Medulla oblongata (tissue), 1 donor: ENCODE data around the gene FCMR.
"Not testable (repeated sequence)": the region's sequence is repeated elsewhere in the genome, so short reads cannot be mapped to it uniquely, and the experiment has no call there.

Source experiments
- DNase-seq: peaks from one replicate; pipeline ENCODE4 v3.0.0-alpha.2; 2015; ENCODE audit errors: extremely low spot score

FCMR gene

DNA sequence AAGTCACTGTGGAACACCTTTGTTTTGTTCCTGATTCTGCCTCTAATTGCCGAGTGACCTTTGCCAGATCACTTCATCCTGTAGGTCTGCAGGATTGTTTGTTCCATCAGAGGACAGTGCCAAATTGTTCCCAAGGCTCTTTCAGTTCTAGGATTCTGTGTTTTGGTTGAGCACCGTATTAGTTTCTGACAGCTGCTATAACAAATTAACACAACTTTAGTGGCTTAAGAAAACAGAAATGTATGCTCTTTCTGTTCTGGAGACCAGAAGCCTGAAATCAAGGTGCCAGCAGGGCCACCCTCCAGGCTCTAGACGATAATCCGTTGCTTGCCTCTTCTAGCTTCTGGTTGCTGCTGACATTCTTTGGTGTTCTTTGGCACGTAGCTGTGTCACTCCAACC lies 27.9 kb upstream of the FCMR start:
- DNase-seq = no peak

DNA sequence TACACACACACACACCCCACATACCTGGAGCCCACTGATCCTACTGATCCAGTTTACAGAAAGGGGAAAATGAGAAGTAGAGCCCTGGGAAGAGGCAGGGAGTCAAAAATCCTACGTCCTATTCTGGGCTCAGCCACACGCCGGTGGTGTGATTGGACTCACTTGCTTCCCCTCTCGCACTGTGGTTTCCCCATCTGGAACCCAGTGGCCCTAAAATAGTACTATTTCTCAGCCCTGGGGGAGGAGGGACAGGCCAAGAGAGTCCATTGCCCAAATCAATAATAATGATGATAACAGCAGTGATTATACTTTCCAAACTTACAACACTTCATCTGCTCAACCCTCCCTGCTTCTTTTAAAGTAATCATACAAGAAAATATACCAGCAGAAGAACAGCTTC lies 27.5 kb upstream of the FCMR start:
- peak; percentile 75 for DNase-seq

DNA sequence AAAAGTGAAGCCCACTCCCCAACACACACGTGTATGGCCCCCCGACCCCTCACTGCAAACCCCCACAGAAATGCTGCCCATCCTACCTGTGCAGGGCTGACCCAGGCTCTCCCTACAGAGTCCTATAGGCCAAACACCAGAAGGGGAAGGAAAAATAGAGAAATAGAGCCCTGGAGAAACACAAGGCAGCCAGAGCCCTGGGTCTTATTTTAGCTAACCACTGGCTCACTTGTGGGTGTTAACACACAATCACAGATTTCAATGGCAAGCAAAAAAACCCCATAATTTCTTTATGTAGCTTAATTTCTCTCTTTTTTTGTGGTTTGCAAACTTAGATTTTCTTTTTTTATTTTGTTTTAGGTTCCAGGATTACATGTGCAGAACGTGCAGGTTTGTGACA lies 25.5 kb upstream of the FCMR start:
- DNase-seq = peak; percentile 42

DNA sequence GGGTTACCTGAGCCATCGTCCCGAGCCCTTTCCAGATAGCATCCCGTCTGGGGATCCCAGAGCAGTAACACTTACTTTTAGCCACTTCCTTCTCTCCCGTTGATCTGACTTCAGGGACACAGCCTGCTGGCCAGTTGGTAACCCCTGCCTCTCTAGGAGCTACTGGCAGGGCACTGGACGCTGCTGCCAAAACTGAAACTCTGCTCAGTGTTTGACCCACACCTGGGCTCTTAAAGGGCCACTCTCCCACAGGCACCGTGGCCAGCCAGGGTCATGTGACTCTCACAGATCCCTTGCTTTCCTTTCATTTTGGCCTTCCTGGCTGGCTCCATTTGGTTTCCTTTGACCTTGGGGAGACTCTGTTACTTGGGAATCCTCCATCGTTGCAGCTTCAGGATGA lies 24.5 kb upstream of the FCMR start, which contains the start of gene PIGR:
Gene PIGR (minus strand): TSS at position 206 of the 400 bp plus-strand sequence. CDS start 5,935 bp downstream, outside the sequence.
- no peak for DNase-seq

DNA sequence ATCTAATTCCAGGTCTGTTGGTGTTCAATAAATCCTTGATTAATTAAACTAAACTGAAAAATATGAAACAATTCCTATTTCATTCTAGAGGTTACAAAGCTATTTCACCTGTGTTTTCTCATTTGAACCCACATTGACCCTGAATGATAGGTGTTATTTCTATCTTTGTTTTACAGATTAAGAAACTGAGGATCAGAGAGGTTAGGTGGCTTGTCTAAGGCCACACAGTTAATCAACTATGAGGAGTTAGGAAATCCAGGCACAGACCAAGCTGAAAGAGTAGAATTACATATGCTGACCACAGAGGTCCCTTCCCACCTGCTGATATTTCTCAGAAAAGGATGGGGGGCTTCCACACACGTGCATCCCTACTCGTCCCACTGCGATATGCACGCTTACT lies 24.0 kb upstream of the FCMR start:
- no peak for DNase-seq

DNA sequence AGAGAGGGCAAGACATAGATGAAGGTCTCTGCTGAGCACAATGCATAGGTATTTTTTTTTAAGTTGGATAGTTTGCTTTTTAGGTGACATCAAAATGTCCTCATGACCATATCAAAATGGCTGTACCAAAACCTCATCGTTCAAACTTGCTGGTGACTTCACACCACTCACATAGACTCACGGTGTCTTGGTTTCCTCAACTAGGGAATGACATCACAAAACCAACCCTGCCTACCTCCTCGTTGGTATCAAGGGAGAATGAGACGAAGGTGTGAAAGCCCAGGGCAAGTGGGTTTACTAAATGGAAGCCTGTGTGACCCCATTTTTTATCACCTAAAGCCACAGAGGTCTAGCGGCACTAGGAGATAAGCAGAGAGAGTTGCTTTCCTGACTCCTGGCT lies 23.0 kb upstream of the FCMR start:
- DNase-seq = no peak

DNA sequence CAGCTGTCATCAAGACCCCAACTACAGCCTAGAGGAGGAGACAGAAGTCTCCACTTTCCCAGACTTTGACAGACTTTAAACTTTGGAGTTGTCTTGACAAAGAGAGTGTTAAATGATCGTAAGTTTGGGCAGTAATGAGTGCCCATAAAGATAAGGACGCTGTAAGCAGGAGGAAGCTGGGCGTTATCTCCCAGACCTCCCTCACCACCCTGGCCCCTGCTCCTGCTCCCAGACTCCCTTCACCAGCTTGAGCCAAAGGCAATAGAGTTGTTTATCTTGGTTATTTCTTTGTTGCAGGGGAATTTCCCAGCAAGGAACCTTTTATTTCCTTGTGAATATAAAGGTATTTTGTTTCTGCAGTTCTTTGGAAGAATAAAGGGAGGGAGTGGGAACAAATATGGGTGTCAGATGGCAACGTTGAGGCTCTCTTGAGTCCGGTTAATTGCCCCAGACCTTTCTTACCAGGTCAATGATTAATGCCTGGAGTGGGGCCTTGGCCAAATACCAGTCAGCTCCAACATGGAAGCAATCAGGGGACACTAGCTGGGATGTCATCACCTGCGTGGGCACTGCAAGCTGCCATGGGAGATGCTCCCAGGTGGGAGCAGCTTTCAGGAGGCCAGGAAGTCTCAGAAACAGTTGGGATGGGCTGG lies 20.2 kb upstream of the FCMR start:
- no peak for DNase-seq

DNA sequence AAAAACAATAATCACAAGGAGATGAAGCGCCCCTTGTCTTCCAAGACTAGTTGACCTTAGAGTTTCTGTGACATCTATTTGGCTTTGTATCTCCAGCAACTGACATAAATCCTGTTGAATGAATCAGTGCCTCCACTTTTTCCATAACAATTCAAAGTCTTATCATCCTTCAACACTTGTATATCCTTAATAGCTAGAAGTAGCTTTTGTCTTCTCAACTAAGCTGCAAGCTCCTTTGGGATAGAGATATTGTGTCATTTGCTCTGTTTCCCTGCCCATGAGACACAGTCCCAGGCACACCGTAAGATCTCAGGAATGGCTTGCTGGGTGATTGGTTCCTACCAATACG lies 18.8 kb upstream of the FCMR start:
- no peak for DNase-seq

DNA sequence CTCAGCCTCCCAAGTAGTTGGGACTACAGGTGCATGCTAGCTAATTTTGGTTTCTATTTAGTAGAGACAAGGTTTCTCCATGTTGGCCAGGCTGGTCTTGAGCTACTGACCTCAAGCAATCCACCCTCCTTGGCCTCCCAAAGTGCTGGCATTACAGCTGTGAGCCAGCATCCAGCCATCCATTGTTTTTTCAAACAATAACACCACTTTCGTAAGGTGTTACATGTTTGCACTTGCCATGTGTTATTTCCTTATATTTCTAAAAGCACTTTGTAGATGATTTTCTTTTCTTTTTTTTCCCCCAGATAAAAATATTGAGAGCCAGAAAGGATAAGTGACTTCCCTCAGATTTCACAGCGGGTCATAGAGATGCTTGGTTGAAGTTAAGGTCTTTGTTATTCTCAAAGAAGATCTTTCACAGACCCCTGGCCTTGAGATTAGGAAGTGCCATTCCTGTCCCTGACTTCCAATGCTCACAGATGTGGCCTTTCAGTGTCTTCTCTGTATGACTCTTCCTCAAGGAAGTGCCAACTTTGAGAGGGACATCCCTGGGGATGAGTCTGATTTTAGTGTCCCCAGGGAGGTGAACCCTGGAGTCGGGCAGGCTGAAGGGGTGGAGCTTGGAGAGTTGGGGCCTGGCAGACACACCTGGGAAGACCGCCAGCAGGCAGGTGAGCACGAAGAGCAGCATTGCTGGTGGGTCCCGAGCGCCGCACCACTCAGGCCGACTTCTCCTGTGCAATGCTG lies 18.3 kb upstream of the FCMR start:
- DNase-seq = no peak

DNA sequence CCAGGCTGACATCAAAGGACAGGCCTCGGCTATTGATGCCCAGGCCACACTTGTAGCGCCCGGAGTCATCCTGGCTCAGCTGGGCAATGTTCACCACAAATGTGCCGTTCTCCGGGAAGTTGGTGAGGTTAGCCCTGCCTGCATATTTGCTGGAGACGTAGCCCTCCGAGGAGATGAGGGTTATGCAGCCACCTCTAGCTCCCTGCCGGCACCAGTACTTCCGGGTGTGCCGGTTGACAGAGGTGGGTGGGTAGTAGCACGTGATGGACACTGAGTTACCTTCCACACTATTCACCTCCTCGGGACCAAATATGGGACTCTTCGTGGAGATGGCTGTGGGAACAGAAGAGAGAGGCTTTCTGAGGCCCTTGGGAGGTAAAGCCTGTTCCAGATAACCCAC lies 17.4 kb upstream of the FCMR start:
- no peak for DNase-seq

DNA sequence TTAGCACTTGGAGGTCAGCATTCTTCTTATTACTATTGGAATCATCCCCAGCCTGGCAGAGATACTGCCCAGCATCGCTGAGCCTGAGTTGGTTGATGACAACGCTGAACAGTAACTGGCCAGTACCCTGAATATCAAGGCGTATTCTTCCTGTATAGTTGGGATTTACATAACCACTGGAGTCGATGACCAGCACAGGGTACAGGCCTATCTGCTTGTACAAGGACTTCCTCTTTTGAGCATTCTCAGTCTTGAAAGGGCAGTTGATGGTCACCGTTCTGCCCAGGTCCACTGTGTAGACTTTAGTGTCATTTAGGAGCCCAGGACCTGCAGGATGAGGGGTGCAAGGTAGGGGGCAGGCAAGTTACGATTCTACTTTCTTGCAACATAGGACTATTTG lies 15.7 kb upstream of the FCMR start:
- DNase-seq = peak; percentile 45

DNA sequence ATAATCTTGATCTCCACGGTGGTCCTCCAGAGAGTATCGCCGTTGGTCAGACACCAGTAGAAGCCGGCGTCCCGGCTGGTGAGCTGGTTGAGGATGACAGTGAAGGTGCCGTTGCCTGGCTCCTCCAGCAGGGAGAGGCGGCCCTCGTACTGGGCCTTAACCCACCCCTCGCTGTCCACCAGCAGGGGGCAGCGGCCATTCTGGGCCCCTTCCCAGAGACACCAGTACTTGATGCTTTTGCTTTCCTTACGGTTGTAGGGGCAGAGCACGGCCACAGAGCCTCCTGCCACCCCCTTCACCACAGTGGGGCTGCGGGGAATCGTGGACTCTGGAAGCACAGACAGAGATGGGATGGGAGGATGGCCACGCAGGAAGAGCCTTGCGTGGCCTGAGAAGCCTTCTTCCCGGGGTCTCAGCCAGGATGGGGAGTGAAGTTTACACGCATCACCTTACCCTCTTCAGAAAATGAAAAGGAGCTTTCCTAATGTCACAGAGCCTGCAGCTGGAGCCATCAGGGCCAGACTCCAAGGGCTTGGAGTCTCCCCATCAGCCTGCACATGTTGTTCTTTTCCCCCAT lies 13.8 kb upstream of the FCMR start:
- no peak for DNase-seq

DNA sequence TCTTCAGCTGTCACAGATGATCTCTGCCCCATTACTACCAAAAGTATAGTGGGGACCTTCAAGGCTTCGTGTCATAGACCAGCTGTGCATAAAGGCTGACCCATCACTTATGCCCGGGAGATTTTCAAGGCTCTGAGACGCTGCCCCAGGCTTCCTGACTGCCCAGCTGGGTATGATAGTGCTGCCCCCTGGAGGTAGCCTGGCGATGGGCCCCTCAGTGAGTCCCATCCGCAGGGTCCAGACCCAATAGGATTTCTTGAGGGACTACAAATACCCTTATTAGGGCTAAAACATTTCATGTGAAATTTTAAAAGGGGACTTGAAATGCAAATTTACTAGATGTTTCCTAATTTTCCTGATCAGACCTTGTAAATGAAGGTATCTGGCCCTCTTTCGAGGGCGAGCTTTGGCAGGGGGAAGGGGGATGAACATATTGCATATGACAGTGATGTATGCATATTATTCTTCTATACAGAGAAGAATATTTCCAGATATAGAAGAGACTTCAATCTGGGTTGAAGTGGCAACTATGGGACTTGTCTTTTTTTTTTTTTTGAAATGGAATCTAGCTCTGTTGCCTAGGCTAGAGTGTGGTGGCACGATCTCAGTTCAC lies 11.7 kb upstream of the FCMR start:
- peak; percentile 24 for DNase-seq

DNA sequence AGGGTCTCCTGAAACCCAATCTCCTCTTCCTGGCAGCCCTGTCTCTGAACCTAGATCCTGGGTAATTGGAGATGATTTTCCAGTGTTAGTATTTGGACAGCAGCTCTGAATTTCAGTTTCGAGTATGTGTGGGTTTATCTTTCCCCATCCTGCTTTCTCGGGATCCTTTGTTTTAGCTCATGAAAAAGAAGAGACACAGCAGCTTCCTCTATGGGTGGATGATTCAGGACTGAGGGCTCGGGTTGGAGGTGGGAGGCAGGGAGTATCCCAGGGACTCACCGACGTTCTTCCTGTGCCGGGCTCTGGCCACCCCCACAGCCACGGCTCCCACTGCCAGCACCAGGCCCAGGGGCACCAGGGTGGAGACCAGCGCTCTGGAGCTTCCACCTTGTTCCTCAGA lies 10.4 kb upstream of the FCMR start:
- no peak for DNase-seq

DNA sequence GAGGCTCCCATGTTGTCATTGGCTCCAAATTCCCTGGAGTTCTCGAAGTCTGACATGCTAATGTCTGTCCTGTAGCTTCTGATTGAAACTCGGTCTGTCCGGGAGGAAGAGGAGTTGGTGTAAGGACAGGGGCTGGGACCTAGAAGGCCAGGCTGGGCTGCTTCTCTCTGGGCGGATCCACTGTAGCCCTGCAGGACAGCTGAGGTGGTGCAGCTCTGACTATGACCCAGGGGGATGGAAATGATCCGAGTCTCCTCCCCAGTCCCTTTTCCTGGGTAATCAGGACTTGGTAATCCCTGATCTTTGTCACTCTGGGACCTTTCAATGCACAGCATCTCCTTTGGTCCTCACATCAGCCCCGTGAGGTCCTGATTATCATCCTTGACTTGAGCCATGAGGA lies 10.0 kb upstream of the FCMR start:
- DNase-seq = no peak

DNA sequence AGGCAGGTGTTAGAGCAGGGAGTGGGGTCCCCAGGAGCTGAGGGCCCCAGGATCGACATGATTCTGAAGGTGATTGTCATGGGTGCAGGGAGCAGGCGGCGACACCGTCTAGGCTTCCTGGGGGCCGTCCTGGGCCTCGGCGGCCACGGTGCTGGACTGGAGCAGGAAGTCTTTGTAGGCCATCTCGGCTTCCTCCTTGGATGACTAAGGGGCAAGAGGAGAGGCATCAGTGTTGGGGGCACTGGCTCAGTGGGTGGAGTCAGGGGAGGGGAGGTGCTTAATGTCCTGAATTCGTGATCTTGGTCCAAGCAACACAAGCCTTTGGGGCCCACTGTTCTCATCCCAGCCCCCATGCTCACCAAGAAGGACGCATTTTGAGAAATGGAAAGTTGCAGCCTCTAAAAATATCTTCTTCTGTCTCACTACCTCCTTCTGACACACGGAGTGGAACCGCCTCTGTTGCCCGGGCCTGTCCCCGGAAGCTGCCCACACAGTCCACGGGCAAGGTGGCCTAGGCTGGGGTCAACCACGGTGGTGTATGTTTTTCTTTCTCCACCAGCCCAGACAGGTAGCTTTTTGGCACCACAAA lies 8.6 kb upstream of the FCMR start:
- peak; percentile 60 for DNase-seq

DNA sequence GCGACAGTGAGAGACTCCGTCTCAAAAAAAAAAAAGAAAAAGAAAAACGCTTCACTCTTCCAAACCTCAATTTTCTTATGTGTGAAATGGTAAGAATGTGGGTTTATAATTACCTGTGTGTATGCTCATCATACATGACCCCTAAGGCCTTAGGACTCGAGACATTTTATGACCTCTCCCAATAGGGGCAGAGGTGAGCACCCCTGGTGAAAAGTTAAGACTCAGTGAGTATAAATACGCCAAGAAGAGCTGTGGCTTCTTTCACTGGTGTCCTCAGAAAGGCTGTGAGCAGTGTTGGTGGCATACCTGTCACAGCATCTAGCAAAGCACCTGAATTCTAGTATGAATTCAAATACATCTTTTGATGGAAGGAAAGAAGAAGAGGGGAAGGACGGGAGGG lies 7.8 kb upstream of the FCMR start:
- no peak for DNase-seq

DNA sequence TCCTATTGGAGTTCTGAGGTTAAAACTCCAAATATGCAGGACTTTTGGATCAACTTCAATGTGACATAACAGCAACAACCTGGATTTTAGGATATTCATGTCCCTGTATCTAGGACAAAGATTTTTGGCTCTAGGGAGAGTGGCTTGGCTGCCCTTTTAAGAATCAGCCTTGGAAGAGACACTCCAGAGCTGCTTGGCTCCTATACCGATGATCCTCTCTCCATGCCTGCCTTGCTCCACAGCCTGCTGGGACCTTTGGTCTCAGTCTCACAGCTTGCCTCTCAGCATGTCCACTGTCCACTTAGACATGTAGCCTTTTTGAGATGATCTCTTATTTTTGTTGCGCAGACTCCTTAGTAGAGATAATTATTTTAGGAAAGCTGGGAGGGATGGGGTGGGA lies 4.5 kb upstream of the FCMR start:
- no peak for DNase-seq

DNA sequence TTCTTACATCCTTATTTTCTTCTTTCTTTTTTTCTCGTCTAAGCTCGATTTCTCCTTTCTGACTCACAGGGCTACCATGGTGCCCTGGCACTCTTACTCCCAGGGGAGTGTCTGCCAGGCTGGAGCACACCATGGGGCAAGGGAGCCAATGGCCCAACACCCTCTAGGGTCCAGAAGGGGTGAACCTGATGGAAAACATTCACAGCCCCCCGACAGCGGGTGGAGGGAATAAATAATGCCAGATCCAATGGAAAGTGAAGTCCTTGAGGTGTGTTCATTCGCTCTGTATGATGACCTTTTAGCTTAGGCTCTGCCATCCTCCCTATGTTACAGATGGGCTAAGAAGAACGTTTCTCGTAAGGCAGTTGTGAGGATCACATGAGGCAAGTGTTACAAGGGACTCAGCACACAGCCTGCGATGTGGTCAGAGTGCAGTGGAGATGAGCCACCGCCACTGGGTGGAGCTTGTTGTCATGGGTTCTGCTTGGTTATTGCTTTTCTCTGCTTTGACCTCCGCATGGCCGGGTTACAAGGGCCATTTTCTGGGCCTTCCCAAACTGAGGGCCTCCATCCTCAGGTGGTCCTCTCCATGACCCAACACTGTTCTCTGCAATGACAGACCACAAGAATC lies 3.5 kb upstream of the FCMR start:
- DNase-seq = peak; percentile 56

DNA sequence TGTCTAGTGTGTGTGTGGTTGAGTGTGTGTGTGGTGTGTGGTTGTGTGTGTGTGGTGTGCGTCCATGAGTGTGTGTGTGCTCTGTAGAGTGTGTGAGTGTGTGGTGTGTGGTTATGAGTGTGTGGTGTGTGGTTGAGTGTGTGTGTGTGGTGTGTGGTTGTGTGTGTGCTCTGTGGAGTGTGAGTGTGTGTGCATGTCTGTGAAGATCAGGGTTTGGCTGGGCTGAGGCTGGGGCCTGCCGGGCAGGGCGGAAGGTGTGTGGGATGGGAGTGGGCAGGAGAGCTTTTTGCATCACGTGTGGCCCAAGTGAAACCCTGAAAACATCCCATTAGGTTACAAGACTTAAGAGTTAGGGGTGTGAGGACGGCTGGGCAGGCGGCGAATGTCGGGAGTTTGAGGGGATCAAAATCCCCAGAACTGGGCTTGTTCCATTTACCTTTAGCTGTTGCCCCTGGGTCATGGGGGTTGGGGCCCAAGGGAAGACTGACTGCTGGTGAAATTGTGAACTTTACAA lies 2.9 kb upstream of the FCMR start:
- no peak for DNase-seq

DNA sequence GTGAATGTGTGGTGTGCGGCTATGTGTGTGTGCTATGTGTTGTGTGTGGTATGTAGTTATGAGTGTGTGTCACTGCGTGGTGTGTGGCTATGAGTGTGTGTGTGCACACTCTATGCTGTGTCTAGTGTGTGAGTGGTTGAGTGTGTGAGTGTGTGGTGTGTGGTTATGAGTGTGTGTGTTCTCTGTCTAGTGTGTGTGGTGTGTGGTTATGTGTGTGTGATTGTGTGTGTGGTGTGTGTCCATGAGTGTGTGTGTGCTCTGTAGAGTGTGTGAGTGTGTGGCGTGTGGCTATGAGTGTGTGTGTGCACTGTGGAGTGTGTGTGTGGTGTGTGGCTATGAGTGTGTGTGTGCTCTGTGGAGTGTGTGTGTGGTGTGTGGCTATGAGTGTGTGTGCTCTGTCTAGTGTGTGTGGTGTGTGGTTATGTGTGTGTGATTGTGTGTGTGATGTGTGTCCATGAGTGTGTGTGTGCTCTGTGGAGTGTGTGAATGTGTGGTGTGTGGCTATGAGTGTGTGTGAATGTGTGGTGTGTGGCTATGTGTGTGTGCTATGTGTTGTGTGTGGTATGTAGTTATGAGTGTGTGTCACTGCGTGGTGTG lies 2.3 kb upstream of the FCMR start:
- DNase-seq = not testable (repeated sequence)
